PC-3 (cell line): ENCODE measurements around the gene RAMP1.

ENCODE experiments used
- CTCF ChIP-seq: fragments of 300-600 bp; sonication (generic); conservative IDR thresholded peaks from 2 replicates; pipeline ENCODE4 v1.5.1; 2017; ENCODE audit warnings: antibody characterized with exemption, low read depth, mild to moderate bottlenecking, low read length
- EZH2 ChIP-seq: fragments of 300-600 bp; sonication (generic); IDR thresholded peaks from one replicate; pipeline ENCODE4 v1.6.1; 2017; ENCODE audit warnings: antibody characterized with exemption, mild to moderate bottlenecking, low read length; ENCODE audit not compliant: unreplicated experiment
- EZH2phosphoT487 ChIP-seq: fragments of 300-600 bp; sonication (generic); IDR thresholded peaks from 2 replicates; pipeline ENCODE4 v1.6.1; 2018; ENCODE audit warnings: mild to moderate bottlenecking, antibody characterized with exemption, low read length, borderline replicate concordance

GRCh38 chr2:237868631-237869342 is 9.4 kb downstream of the RAMP1 start:
- TF ChIP-seq CTCF (no peak), EZH2phosphoT487 (no peak), EZH2 (no peak)
